Neutrophil (primary cell): ENCODE results near the gene RNF186.

Source experiments
- H3K27ac ChIP-seq: fragments of 200-600 bp; sonication (generic); 2 replicates; pipeline ENCODE4 v1.5.1; 2016; ENCODE audit warnings: mild to moderate bottlenecking, moderate library complexity
- H3K27me3 ChIP-seq: fragments of 200-600 bp; sonication (generic); 2 replicates; pipeline ENCODE4 v1.6.0; 2016; ENCODE audit warnings: mild to moderate bottlenecking
- H3K36me3 ChIP-seq: fragments of 200-600 bp; sonication (generic); 2 replicates; pipeline ENCODE4 v1.5.1; 2017
- H3K4me1 ChIP-seq, 2 experiments: fragments of 200-600 bp in 1 of 2; sonication (generic) in 1 of 2; 1 replicate in 1 of 2; 2 replicates in 1 of 2; pipeline versions ENCODE4 v1.5.1 to v1.6.1; 2013 to 2016; ENCODE audit warnings: low read depth in 1 of 2, low read length in 1 of 2, mild to moderate bottlenecking in 1 of 2, moderate library complexity in 1 of 2; ENCODE audit not compliant: control insufficient read depth in 1 of 2, insufficient read depth in 1 of 2
- H3K4me3 ChIP-seq, 2 experiments: fragments of 200-600 bp in 1 of 2; sonication (generic) in 1 of 2; 1 replicate in 1 of 2; 2 replicates in 1 of 2; pipeline ENCODE4 v1.5.1; 2013 to 2016; ENCODE audit warnings: low read depth in 1 of 2, low read length in 1 of 2, mild to moderate bottlenecking in 1 of 2, moderate library complexity in 1 of 2
- H3K9me3 ChIP-seq: fragments of 200-600 bp; sonication (generic); 2 replicates; pipeline ENCODE4 v1.5.1; 2016
- TF ChIP-seq, protein P1 (sequence below): fragments of 200-600 bp; sonication (generic); IDR thresholded peaks from 2 replicates; pipeline ENCODE4 v1.5.1; 2016; ENCODE audit warnings: antibody characterized with exemption

RNF186 gene

DNA sequence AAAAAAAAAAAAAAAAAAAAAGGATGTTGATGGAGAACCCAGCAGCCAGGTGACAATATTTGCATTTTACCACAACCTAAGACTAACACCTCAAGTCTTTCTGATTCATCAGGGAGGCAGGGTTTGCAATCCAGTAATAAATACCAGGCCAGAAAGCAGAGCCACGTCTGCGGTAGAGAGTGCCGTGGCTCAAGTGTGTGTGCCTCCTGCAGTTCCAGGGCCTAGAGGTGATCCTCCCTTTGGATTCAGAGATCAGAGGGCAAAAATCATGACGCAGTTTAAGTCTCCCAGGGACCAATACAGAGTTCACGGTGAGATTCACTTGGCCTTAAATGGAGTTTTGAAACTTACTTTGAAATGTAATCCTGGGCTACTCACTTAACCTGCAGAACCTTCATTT is 50.2 kb downstream of the RNF186 start:
- Histone ChIP-seq H3K36me3 (no peaks in the 10 kb centered on the region), H3K9me3 (no peaks in the 10 kb centered on the region), H3K4me1 (no peaks in the 10 kb centered on the region), H3K4me3 (no peak overlapping the region), H3K27ac (no peak overlapping the region), H3K27me3 (no peaks in the 10 kb centered on the region)
- TF ChIP-seq, protein P1, sequence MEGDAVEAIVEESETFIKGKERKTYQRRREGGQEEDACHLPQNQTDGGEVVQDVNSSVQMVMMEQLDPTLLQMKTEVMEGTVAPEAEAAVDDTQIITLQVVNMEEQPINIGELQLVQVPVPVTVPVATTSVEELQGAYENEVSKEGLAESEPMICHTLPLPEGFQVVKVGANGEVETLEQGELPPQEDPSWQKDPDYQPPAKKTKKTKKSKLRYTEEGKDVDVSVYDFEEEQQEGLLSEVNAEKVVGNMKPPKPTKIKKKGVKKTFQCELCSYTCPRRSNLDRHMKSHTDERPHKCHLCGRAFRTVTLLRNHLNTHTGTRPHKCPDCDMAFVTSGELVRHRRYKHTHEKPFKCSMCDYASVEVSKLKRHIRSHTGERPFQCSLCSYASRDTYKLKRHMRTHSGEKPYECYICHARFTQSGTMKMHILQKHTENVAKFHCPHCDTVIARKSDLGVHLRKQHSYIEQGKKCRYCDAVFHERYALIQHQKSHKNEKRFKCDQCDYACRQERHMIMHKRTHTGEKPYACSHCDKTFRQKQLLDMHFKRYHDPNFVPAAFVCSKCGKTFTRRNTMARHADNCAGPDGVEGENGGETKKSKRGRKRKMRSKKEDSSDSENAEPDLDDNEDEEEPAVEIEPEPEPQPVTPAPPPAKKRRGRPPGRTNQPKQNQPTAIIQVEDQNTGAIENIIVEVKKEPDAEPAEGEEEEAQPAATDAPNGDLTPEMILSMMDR = no peak
